H1 (cell line): Measurements from ENCODE around the gene DENND6B.

Experiments
- ATF3 ChIP-seq: IDR thresholded peaks from 2 replicates; pipeline ENCODE4 v1.6.1; 2011; ENCODE audit warnings: low read depth, mild to moderate bottlenecking, low read length; ENCODE audit not compliant: insufficient read depth
- BRCA1 ChIP-seq: IDR thresholded peaks from 2 replicates; pipeline ENCODE4 v1.6.1; 2012; ENCODE audit warnings: low read depth, low read length, improper control_type of control experiment
- CHD2 ChIP-seq: IDR thresholded peaks from 2 replicates; pipeline ENCODE4 v1.6.1; 2012; ENCODE audit warnings: low read length, improper control_type of control experiment
- CTCF ChIP-seq, 3 experiments: IDR thresholded peaks; 1 replicate in 2 of 3; 2 replicates in 1 of 3; pipeline versions ENCODE4 v1.5.1 to v1.6.1; 2011; ENCODE audit warnings: low read length in 3 of 3, mild to moderate bottlenecking in 3 of 3, inconsistent platforms in 2 of 3, low read depth in 1 of 3, moderate library complexity in 1 of 3; ENCODE audit not compliant: insufficient read depth in 1 of 3; ENCODE audit errors: control extremely low read depth in 1 of 3
- EP300 ChIP-seq, 2 experiments: IDR thresholded peaks; 1 replicate in 1 of 2; 2 replicates in 1 of 2; pipeline ENCODE4 v1.6.1; 2011 to 2012; ENCODE audit warnings: low read depth in 2 of 2, low read length in 2 of 2, mild to moderate bottlenecking in 2 of 2, borderline replicate concordance in 1 of 2, inconsistent platforms in 1 of 2, moderate library complexity in 1 of 2
- EZH2 ChIP-seq: fragments of 200-600 bp; sonication (generic); IDR thresholded peaks from 2 replicates; pipeline ENCODE4 v1.7.1; 2012; ENCODE audit warnings: low read depth, mild to moderate bottlenecking, moderate library complexity, low read length, inconsistent platforms; ENCODE audit not compliant: severe bottlenecking
- GABPA ChIP-seq: IDR thresholded peaks from 2 replicates; pipeline ENCODE4 v1.6.1; 2011; ENCODE audit warnings: mild to moderate bottlenecking, low read length, moderate library complexity, borderline replicate concordance; ENCODE audit not compliant: insufficient read depth
- POLR2A ChIP-seq, 2 experiments: IDR thresholded peaks; 1 replicate in 1 of 2; 2 replicates in 1 of 2; pipeline ENCODE4 v1.6.1; 2011; ENCODE audit warnings: low read depth in 2 of 2, low read length in 2 of 2, mild to moderate bottlenecking in 2 of 2; ENCODE audit errors: control extremely low read depth in 1 of 2
- POU5F1 ChIP-seq: IDR thresholded peaks from 2 replicates; pipeline ENCODE4 v1.6.1; 2011; ENCODE audit warnings: low read depth, mild to moderate bottlenecking, low read length, moderate library complexity
- RAD21 ChIP-seq, 2 experiments: IDR thresholded peaks in 1 of 2; conservative IDR thresholded peaks in 1 of 2; 2 replicates each; pipeline ENCODE4 v1.6.1; 2011; ENCODE audit warnings: low read depth in 2 of 2, low read length in 2 of 2, improper control_type of control experiment in 1 of 2, inconsistent platforms in 1 of 2, mild to moderate bottlenecking in 1 of 2, moderate library complexity in 1 of 2
- SRF ChIP-seq: IDR thresholded peaks from 2 replicates; pipeline ENCODE4 v1.6.1; 2011; ENCODE audit warnings: mild to moderate bottlenecking, low read depth, low read length, moderate library complexity
- SUZ12 ChIP-seq: fragments of 200-600 bp; sonication (generic); IDR thresholded peaks from 2 replicates; pipeline ENCODE4 v1.6.1; 2012; ENCODE audit warnings: mild to moderate bottlenecking, inconsistent platforms, low read length, moderate library complexity, mixed read lengths
- USF2 ChIP-seq: IDR thresholded peaks from 2 replicates; pipeline ENCODE4 v1.6.1; 2011; ENCODE audit warnings: low read length, improper control_type of control experiment
- ZNF274 ChIP-seq: IDR thresholded peaks from 2 replicates; pipeline ENCODE4 v1.7.0; 2012; ENCODE audit warnings: low read length, borderline replicate concordance; ENCODE audit errors: extremely low read depth

- TF ChIP-seq CTCF (IDR thresholded peaks at IDR 0.05; ENCODE audit: control extremely low read depth in 1 of 3, insufficient read depth in 1 of 3, low read depth in 1 of 3, low read length in 3 of 3) (no peak), ATF3 (no peak), USF2 (no peak), BRCA1 (no peak), CHD2 (no peak), EZH2 (no peak), RAD21 (IDR thresholded peaks at IDR 0.05 in 1 of 2, conservative IDR thresholded peaks at IDR 0.05 in 1 of 2; ENCODE audit: low read depth in 2 of 2, low read length in 2 of 2) (no peak), GABPA (no peak), POLR2A (IDR thresholded peaks at IDR 0.05; ENCODE audit: control extremely low read depth in 1 of 2, low read depth in 2 of 2, low read length in 2 of 2) (no peak), ZNF274 (no peak), EP300 (IDR thresholded peaks at IDR 0.05; ENCODE audit: borderline replicate concordance in 1 of 2, low read depth in 2 of 2, low read length in 2 of 2) (no peak), POU5F1 (no peak), SRF (no peak), SUZ12 (no peak)
Measured at GRCh38 chr22:50269573-50269969, 57.2 kb downstream of the DENND6B start.
